Fibroblast of skin of left biceps (primary cell): Measurements from ENCODE around the gene IFIT1B.
A peak's percentile ranks its signal among the peaks of the same experiment; 100 is the strongest.
"Not testable (repeated sequence)": the region's sequence is repeated elsewhere in the genome, so short reads cannot be mapped to it uniquely, and the experiment has no call there.

Source experiments
- DNase-seq, 2 experiments: peaks; one replicate each; pipeline ENCODE4 v3.0.0-alpha.2; 2013; ENCODE audit warnings: low read depth in 2 of 2

The IFIT1B gene

GRCh38 chr10:89348481-89348880 lies 29.4 kb upstream of the IFIT1B start:
- no peak for DNase-seq

DNA sequence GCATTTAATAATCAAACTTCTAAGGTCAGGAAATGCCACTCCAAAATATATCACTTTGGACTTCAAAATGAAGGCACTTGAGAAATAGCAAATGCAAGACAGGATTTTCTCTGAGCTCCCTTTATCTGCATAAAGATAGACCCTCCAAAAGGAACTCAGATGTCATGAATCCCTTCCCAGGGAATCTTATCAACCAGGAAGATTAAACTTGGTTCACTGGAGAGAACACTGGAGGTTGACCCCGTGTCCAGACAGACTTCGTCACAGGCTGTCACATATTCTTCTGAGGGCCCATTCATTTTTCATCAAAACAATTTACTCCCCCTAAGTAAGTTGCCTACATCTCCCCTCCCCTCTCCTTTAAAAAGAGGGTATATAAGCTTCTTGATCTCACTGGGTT lies 28.9 kb upstream of the IFIT1B start:
- no peak for DNase-seq

- not testable (repeated sequence) for DNase-seq
These were observed 27.1 kb upstream of the IFIT1B start for GRCh38 chr10:89350631-89351315.

DNA sequence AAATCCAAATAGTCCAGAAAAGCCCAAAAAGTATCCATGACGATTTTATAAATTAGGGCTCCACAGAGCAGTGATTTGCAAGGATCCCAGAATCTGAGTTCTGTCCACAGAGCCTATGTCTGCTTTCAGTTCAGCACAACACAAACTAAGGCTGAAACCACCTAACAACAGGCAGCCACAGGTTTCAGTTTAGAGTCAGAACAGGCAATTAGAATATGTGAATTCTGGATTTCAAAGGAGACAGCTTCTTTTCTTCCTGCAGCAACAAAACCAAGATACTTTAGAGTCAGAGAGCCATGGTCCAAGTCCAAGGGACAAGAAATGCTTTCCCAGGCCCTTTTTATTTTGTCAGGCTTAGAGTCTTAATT lies 26.5 kb upstream of the IFIT1B start:
- DNase-seq, result no peak

DNA sequence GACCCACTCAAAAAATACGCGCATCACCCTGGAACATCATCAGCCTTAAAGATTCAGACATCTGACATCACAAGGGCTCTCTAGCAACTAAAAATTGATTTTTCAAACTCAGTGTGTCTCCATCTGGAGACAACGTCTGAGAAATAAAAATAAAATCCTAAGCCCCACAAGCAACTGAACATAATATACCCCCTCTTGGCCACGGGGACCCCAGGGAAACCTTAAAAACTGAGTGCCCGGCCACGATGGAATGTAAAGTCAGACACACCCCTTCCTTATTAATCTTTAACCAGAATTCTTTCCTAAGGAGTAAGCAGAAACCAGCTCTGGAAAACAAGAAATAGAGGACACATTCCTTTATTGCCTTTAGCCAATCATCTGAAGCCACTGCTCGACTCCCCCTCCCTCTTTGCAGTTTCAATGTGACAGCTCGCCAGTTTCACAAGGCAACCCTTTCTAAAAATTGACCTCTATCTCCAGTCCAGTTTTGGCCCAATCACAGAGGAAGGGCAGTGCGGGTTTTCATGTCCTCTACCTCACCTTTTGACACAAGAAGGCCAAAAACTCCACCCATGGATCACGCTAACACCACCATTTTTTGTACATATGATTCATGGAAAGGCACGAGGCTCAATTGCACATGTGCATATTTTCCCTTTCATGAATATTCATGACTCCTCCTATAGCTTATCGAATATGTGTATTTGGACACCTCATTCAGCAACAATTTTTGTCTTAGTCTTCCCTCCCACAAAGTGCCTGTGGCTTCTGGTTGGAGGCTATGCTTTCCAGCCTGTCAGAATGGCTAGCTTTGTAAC lies 25.9 kb upstream of the IFIT1B start:
- DNase-seq, result peak; percentile 92 to 93

DNA sequence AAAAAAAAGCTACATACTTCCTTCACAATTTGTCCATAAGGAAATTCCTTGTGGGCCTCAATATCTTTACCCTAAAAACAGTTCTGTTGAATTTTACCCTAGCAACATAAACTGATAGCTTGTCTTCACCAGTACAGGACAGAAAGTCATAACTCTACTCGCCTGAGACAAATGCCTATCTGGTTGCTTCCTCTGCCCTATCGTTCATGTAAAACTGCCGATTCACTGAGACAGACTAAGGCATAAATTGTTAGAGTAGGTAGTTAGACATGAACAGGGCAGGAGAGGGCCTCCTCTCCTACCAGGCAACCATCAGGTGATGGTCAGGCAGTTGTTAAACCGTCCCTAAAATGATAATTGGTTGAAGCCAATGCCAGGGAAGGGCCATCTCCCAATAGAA lies 25.1 kb upstream of the IFIT1B start:
- no peak for DNase-seq

GRCh38 chr10:89355394-89355931 lies 22.4 kb upstream of the IFIT1B start:
- no peak for DNase-seq

DNA sequence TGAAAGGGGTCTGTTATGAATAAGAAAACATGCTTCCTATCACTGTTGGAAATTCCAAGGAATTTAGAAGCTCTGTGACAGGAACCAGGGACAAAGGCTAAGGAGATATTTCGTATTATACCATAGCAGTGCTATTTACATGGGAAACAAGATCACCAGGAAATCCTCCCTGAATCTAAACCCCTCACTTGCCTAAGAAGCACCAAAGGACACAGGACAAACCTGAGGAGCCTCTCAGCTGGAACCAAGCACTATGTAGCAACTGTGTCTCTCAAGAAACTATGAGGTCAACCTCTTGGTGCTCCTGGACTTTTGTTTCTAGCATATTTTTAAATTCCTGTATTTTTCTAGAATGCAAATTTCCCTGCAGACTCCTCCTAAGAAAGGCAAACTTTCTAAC lies 20.8 kb upstream of the IFIT1B start:
- no peak for DNase-seq

GRCh38 chr10:89357975-89358374 lies 19.9 kb upstream of the IFIT1B start:
- no peak for DNase-seq

DNA sequence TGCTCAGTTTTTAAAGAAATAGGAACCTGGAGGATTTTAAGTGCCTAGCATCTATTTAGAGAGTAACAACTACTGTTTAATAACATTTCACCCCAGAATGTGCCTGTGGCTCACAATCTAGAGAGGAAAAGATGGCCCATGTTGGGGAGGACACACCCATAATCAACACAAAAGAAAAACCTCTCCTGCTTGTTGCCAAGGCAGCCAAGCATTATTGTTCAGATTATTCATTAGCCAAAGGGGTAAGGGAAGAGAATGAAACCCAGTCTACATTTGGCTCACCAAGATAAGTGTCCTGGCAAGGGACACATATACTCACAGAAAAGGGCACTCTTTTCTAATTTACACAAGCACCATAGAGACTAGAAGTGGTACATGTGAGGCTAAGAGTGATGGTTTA lies 17.7 kb upstream of the IFIT1B start:
- DNase-seq, result no peak

DNA sequence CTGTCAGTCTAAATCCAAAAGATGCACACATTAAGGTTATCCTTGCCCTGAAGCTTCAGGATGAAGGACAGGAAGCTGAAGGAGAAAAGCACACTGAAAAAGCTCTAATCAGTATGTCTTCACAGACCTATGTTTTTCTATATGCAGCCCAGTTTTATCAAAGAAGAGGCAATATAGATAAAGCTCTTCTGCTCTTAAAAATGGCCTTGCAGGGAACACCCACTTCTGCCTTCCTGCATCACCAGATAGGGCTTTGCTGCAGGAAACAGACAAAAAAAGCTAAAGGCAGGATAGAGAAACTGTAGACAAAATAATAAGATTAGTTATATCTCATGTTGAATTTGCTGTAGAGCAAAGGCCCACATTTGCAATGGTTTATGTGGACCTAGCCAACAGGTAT lies 14.9 kb upstream of the IFIT1B start:
- DNase-seq, result no peak

GRCh38 chr10:89363729-89364442 lies 14.0 kb upstream of the IFIT1B start:
- DNase-seq, result no peak

DNA sequence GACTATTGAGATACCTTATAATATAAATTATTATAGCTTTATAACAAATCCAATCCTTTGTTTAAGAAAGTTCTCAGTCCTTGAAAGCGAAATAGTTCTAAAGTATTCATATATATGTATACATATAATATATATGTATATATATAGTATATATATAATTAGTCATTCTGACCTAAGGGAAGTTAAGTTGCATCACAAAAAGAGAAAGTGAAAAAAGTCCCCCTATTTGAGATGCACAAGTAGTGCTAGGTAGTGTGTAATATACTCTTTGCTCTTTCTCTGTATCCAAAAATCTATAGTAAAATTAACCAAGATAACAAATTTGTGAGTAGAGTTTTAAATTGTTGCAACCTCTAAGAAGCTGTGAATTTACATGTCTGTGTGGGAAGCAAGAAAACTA lies 13.3 kb upstream of the IFIT1B start:
- DNase-seq, result no peak

DNA sequence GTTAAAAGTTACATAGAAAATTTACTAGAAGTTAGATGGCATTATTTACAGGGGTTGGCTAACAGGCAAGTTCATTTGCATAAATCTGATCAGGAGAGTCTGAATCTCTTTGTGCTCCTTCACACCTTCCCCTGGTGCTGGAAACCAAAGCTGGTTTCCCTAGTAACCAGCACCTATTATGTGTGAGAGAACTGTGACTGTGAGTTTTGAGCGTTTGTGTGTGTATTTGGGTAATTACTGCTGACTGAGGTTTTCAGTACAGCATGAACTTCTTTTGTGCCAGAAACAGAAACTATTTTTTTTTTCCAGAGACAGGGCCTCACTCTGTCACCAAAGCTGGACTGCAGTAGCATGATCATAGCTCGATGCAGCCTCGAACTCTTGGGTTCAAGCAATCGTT lies 10.3 kb upstream of the IFIT1B start:
- DNase-seq, result no peak

DNA sequence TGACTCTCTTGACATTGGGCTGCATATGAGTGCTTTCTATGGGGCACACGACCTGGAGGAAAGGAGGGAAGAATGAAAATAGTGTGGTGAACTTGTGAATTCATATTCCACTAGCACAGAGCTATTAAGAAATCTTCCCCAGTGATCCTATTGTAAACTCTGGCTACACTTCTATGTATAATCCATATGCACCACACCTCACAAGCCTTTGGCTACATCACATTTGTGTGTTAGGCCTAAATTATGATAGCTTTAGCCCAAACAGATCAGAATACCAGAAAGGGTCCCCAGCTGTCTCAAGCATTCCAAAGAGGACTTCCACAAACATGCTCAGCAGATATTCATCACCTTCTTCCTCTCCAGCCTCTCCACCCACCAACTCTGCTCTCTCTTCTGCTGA lies 9.7 kb upstream of the IFIT1B start:
- DNase-seq, result no peak

- no peak for DNase-seq
These were observed 8.4 kb upstream of the IFIT1B start for GRCh38 chr10:89369156-89370105.

DNA sequence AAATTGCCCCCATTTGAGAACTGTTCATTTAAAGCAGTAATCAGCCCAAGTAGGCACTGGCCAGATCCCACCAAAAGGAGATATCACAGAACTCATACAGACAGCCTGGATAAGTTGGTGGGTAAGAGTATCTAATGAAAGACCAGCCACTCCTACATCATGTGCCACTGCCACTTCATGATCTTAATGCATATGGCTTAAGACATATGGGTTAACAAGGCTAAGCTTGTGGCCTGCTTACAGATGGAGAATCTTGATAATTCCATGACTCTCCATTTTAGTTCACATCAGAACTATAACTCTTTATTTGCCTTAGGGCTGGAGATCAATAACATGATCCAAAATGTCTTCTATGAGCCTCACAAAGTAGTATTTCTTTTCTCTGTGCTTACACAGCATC lies 6.8 kb upstream of the IFIT1B start:
- DNase-seq, result no peak

DNA sequence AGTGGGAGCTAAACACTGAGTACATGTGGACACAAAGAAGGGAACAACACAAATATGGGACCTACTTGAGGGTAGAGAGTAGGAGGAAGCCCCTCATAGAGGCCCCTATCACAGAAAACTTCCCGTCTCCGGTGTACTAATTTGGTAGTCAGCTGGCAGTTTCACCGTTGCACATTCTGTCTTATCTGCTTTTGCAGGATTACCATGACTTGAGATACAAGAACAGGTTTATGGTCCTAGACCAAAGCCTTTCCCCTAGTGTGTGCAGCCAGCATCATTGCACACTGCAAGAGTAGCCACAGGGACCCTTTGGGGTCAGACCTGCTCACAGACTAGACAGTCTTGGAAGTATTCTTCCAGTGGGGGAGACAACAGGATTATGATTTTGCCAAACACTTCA lies 5.9 kb upstream of the IFIT1B start:
- no peak for DNase-seq

- DNase-seq, result peak in 1 of 2 experiments; percentile 54
These were observed 3.7 kb upstream of the IFIT1B start for GRCh38 chr10:89373916-89374711.

DNA sequence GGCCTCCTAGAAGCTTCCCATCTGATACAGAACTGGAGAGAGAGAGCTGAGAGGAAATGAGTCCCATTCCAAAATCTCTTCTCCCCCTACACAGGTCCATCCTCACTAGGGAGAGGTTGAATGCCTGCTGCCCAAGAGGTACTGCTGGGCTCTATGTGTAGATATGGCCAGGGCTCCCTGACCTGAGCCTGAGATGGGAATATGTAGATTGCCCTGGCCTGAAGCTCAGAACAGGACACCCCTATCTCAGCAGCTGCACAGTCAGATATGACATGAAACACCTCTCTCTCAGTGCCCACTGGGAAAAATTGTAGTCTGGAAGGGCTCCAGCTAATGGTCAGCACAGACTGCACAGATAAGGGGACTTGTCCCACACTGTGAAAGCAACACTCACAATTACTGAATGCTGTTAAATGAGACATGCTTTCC lies 3.1 kb upstream of the IFIT1B start:
- DNase-seq, result no peak

GRCh38 chr10:89379103-89379502 lies 1.2 kb downstream of the IFIT1B start:
- no peak for DNase-seq
